ENCODE measurements around the gene SLC6A18. TPM values are rescaled to one million over a fixed set of nuclear protein-coding genes. Genes with fewer than 3 reads are reported as not detected.
"Not testable (repeated sequence)": the region's sequence is repeated elsewhere in the genome, so short reads cannot be mapped to it uniquely, and the experiment has no call there.

Gene SLC6A18
- total RNA-seq, 5 donors from 2014 or later (not counting 1 experiment from before 2014, with no cell fraction given): not detected

GRCh38 chr5:1262381-1262780, 37.2 kb downstream of the SLC6A18 start:
- no peak overlapping the region for H3K4me3 ChIP-seq (ENCODE audit: control insufficient read depth in 1 of 2, extremely low read depth in 1 of 2, low read length in 1 of 2)
- Mint-ChIP-seq H3K36me3 (no peaks in the 10 kb centered on the region), H3K4me3 (no peak overlapping the region), H3K27me3 (peaks cover 0 to 2% of the 10 kb centered on the region in 2 donors), H3K4me1 (peaks cover 0 to 7% (median 0%) of the 10 kb centered on the region in 3 donors), H3K27ac (no peak overlapping the region), H3K9me3 (no peaks in the 10 kb centered on the region)
- DNase-seq (no peak), ATAC-seq (replicated peaks in 1 of 4) (no peak)
- WGBS (ENCODE audit: insufficient coverage): 50% methylated on average over 1 of the region's 1 CpG
- no peaks in the 10 kb centered on the region for H3K9me3 ChIP-seq
- ChIA-PET CTCF (no interaction called here), POLR2A (no interaction called here)
- no peaks in the 10 kb centered on the region for H3K4me1 ChIP-seq (ENCODE audit: control insufficient read depth in 1 of 2, extremely low read depth in 1 of 2, insufficient read depth in 2 of 2, low read length in 2 of 2)
- H3K27me3 ChIP-seq (replicated peaks in 1 of 2; ENCODE audit: control insufficient read depth in 2 of 2, extremely low read depth in 1 of 2, insufficient read depth in 2 of 2, low read length in 1 of 2): peaks cover 0 to 18% of the 10 kb centered on the region in 2 experiments
- no peak overlapping the region for H3K27ac ChIP-seq (ENCODE audit: low read length)
- H3K36me3 ChIP-seq (ENCODE audit: control insufficient read depth in 2 of 2, extremely low read depth in 1 of 2, insufficient read depth in 1 of 2, low read length in 1 of 2): no peaks in the 10 kb centered on the region

- no peak overlapping the region for H3K27ac Mint-ChIP-seq
- H3K4me1 ChIP-seq (ENCODE audit: control insufficient read depth in 1 of 2, extremely low read depth in 1 of 2, insufficient read depth in 2 of 2, low read length in 2 of 2): peaks cover 0 to 12% of the 10 kb centered on the region in 2 experiments
- 92% methylated on average over 15 of the region's 18 CpGs for WGBS (ENCODE audit: insufficient coverage)
Observed at GRCh38 chr5:1264211-1264610, 39.0 kb downstream of the SLC6A18 start.

GRCh38 chr5:1265026-1265425, 39.8 kb downstream of the SLC6A18 start:
- H3K27me3 Mint-ChIP-seq: no peaks in the 10 kb centered on the region
- H3K27ac Mint-ChIP-seq: no peak overlapping the region
- Histone ChIP-seq H3K36me3 (ENCODE audit: control insufficient read depth in 2 of 2, extremely low read depth in 1 of 2, insufficient read depth in 1 of 2, low read length in 1 of 2) (no peaks in the 10 kb centered on the region), H3K4me3 (ENCODE audit: control insufficient read depth in 1 of 2, extremely low read depth in 1 of 2, low read length in 1 of 2) (no peak overlapping the region), H3K27me3 (replicated peaks in 1 of 2; ENCODE audit: control insufficient read depth in 2 of 2, extremely low read depth in 1 of 2, insufficient read depth in 2 of 2, low read length in 1 of 2) (peaks cover 0 to 16% of the 10 kb centered on the region in 2 experiments), H3K4me1 (ENCODE audit: control insufficient read depth in 1 of 2, extremely low read depth in 1 of 2, insufficient read depth in 2 of 2, low read length in 2 of 2) (peaks cover 0 to 16% of the 10 kb centered on the region in 2 experiments), H3K9me3 (no peaks in the 10 kb centered on the region), H3K27ac (ENCODE audit: low read length) (no peak overlapping the region)
- DNase-seq (no peak), ATAC-seq (replicated peaks in 1 of 4) (no peak)
- H3K4me3 Mint-ChIP-seq: no peak overlapping the region
- H3K36me3 Mint-ChIP-seq: no peaks in the 10 kb centered on the region
- CTCF ChIA-PET: no interaction called here
- POLR2A ChIA-PET: no interaction called here
- H3K9me3 Mint-ChIP-seq: no peaks in the 10 kb centered on the region
- H3K4me1 Mint-ChIP-seq: peaks cover 10 to 20% (median 15%) of the 10 kb centered on the region in 3 donors
- WGBS (ENCODE audit: insufficient coverage): 87% methylated on average over 15 of the region's 15 CpGs

More at GRCh38 chr5:1264211-1264610, 39.0 kb downstream of the SLC6A18 start:
- ChIA-PET CTCF (no interaction called here), POLR2A (no interaction called here)
- H3K4me1 Mint-ChIP-seq: peaks cover 10 to 18% (median 11%) of the 10 kb centered on the region in 3 donors
- Histone ChIP-seq H3K27me3 (replicated peaks in 1 of 2; ENCODE audit: control insufficient read depth in 2 of 2, extremely low read depth in 1 of 2, insufficient read depth in 2 of 2, low read length in 1 of 2) (peaks cover 0 to 18% of the 10 kb centered on the region in 2 experiments), H3K27ac (ENCODE audit: low read length) (no peak overlapping the region), H3K4me3 (ENCODE audit: control insufficient read depth in 1 of 2, extremely low read depth in 1 of 2, low read length in 1 of 2) (no peak overlapping the region), H3K9me3 (no peaks in the 10 kb centered on the region), H3K36me3 (ENCODE audit: control insufficient read depth in 2 of 2, extremely low read depth in 1 of 2, insufficient read depth in 1 of 2, low read length in 1 of 2) (no peaks in the 10 kb centered on the region)
- ATAC-seq (replicated peaks in 1 of 4): no peak
- H3K36me3 Mint-ChIP-seq: no peaks in the 10 kb centered on the region
- H3K9me3 Mint-ChIP-seq: no peaks in the 10 kb centered on the region
- DNase-seq: no peak
- H3K4me3 Mint-ChIP-seq: no peak overlapping the region
- H3K27me3 Mint-ChIP-seq: no peaks in the 10 kb centered on the region

GRCh38 chr5:1265461-1266455, 40.6 kb downstream of the SLC6A18 start:
- Histone ChIP-seq H3K36me3 (ENCODE audit: control insufficient read depth in 2 of 2, extremely low read depth in 1 of 2, insufficient read depth in 1 of 2, low read length in 1 of 2) (no peaks in the 10 kb centered on the region), H3K4me1 (ENCODE audit: control insufficient read depth in 1 of 2, extremely low read depth in 1 of 2, insufficient read depth in 2 of 2, low read length in 2 of 2) (peaks cover 0 to 16% of the 10 kb centered on the region in 2 experiments), H3K27ac (ENCODE audit: low read length) (no peak overlapping the region), H3K27me3 (replicated peaks in 1 of 2; ENCODE audit: control insufficient read depth in 2 of 2, extremely low read depth in 1 of 2, insufficient read depth in 2 of 2, low read length in 1 of 2) (peaks cover 0 to 16% of the 10 kb centered on the region in 2 experiments), H3K4me3 (ENCODE audit: control insufficient read depth in 1 of 2, extremely low read depth in 1 of 2, low read length in 1 of 2) (no peak overlapping the region), H3K9me3 (no peaks in the 10 kb centered on the region)
- POLR2A ChIA-PET: no interaction called here
- no peaks in the 10 kb centered on the region for H3K9me3 Mint-ChIP-seq
- no peak for DNase-seq
- no peak for ATAC-seq (replicated peaks in 1 of 4)
- H3K27me3 Mint-ChIP-seq: no peaks in the 10 kb centered on the region
- no peaks in the 10 kb centered on the region for H3K36me3 Mint-ChIP-seq
- H3K27ac Mint-ChIP-seq: no peak overlapping the region
- no peak overlapping the region for H3K4me3 Mint-ChIP-seq
- peaks cover 10 to 20% (median 15%) of the 10 kb centered on the region in 3 donors for H3K4me1 Mint-ChIP-seq
- WGBS (ENCODE audit: insufficient coverage): 94% methylated on average over 36 of the region's 40 CpGs
- CTCF ChIA-PET: interaction anchor here in 1 of 2 donors (0.6 kb wide), 1 partner anchor 130 kb away, joined by 4 read pairs; no protein-coding TSS in a partner anchor

GRCh38 chr5:1266791-1267190, 41.6 kb downstream of the SLC6A18 start:
- Histone ChIP-seq H3K9me3 (no peaks in the 10 kb centered on the region), H3K27ac (ENCODE audit: low read length) (no peak overlapping the region), H3K36me3 (ENCODE audit: control insufficient read depth in 2 of 2, extremely low read depth in 1 of 2, insufficient read depth in 1 of 2, low read length in 1 of 2) (no peaks in the 10 kb centered on the region), H3K4me1 (ENCODE audit: control insufficient read depth in 1 of 2, extremely low read depth in 1 of 2, insufficient read depth in 2 of 2, low read length in 2 of 2) (peaks cover 0 to 16% of the 10 kb centered on the region in 2 experiments), H3K4me3 (ENCODE audit: control insufficient read depth in 1 of 2, extremely low read depth in 1 of 2, low read length in 1 of 2) (no peak overlapping the region), H3K27me3 (replicated peaks in 1 of 2; ENCODE audit: control insufficient read depth in 2 of 2, extremely low read depth in 1 of 2, insufficient read depth in 2 of 2, low read length in 1 of 2) (peaks cover 0 to 16% of the 10 kb centered on the region in 2 experiments)
- H3K36me3 Mint-ChIP-seq: no peaks in the 10 kb centered on the region
- DNase-seq: no peak
- ATAC-seq (replicated peaks in 1 of 4): no peak
- no peak overlapping the region for H3K27ac Mint-ChIP-seq
- H3K4me3 Mint-ChIP-seq: no peak overlapping the region
- H3K27me3 Mint-ChIP-seq: no peaks in the 10 kb centered on the region
- H3K9me3 Mint-ChIP-seq: no peaks in the 10 kb centered on the region
- POLR2A ChIA-PET: no interaction called here
- WGBS (ENCODE audit: insufficient coverage): 97% methylated on average over 6 of the region's 9 CpGs
- CTCF ChIA-PET: no interaction called here
- H3K4me1 Mint-ChIP-seq: peaks cover 10 to 20% (median 15%) of the 10 kb centered on the region in 3 donors

GRCh38 chr5:1267464-1267863, 42.3 kb downstream of the SLC6A18 start:
- H3K27me3 Mint-ChIP-seq; ATAC-seq (replicated peaks in 1 of 4); CTCF ChIA-PET; POLR2A ChIA-PET; H3K4me3 ChIP-seq (ENCODE audit: control insufficient read depth in 1 of 2, extremely low read depth in 1 of 2, low read length in 1 of 2); H3K36me3 Mint-ChIP-seq; H3K9me3 Mint-ChIP-seq; H3K36me3 ChIP-seq (ENCODE audit: control insufficient read depth in 2 of 2, extremely low read depth in 1 of 2, insufficient read depth in 1 of 2, low read length in 1 of 2); DNase-seq; H3K27ac Mint-ChIP-seq; H3K9me3 ChIP-seq; H3K4me3 Mint-ChIP-seq; H3K27ac ChIP-seq (ENCODE audit: low read length): not testable (repeated sequence)
- WGBS (ENCODE audit: insufficient coverage): no CpG with 5 or more reads among the region's 5 CpGs
- peaks cover 0 to 16% of the 10 kb centered on the region in 2 experiments for H3K4me1 ChIP-seq (ENCODE audit: control insufficient read depth in 1 of 2, extremely low read depth in 1 of 2, insufficient read depth in 2 of 2, low read length in 2 of 2)
- peaks cover 10 to 18% (median 15%) of the 10 kb centered on the region in 3 donors for H3K4me1 Mint-ChIP-seq
- H3K27me3 ChIP-seq (replicated peaks in 1 of 2; ENCODE audit: control insufficient read depth in 2 of 2, extremely low read depth in 1 of 2, insufficient read depth in 2 of 2, low read length in 1 of 2): peaks cover 0 to 16% of the 10 kb centered on the region in 2 experiments

Data from T-cell (primary cell).